WTC11 (cell line): Measurements from ENCODE around the gene SASH3. TPM values are rescaled to one million over a fixed set of nuclear protein-coding genes. Genes with fewer than 3 reads are reported as not detected.

Experiments used
- ATAC-seq: fragments of 200-7000 bp; cut with Tn5 transposase; 2 replicates; pipeline ENCODE4 v1.10.0; 2021; ENCODE audit warnings: mild to moderate bottlenecking, moderate library complexity
- CTCF ChIA-PET: fragments of 300-600 bp; sonication (Branson Sonifier 250); formaldehyde crosslinking; loops from one replicate; lab custom pipeline; 2021; ENCODE audit warnings: antibody characterized with exemption; lab: Charles Lee
- POLR2A ChIA-PET: fragments of 350-600 bp; sonication (Branson Sonifier 250); formaldehyde crosslinking; loops from one replicate; lab custom pipeline; 2021; ENCODE audit warnings: antibody characterized with exemption; lab: Charles Lee
- DNase-seq: peaks from one replicate; pipeline ENCODE4 v3.0.0; 2021; ENCODE audit warnings: low spot score
- H3K27ac Mint-ChIP-seq: 2 replicates; pipeline ENCODE4 v1.8.0; 2021; ENCODE audit warnings: mixed read lengths
- H3K27me3 Mint-ChIP-seq: 2 replicates; pipeline ENCODE4 v1.8.0; 2021; ENCODE audit warnings: low read depth, mild to moderate bottlenecking, moderate library complexity, mixed read lengths
- H3K36me3 Mint-ChIP-seq: 2 replicates; pipeline ENCODE4 v1.8.0; 2021; ENCODE audit warnings: mixed read lengths
- H3K4me1 Mint-ChIP-seq: 2 replicates; pipeline ENCODE4 v1.8.0; 2022; ENCODE audit warnings: mixed read lengths
- H3K4me3 Mint-ChIP-seq: 2 replicates; pipeline ENCODE4 v1.8.0; 2021; ENCODE audit warnings: mild to moderate bottlenecking, moderate library complexity, mixed read lengths
- H3K9me3 Mint-ChIP-seq: 2 replicates; pipeline ENCODE4 v1.8.0; 2021; ENCODE audit warnings: mixed read lengths
- CDX4 ChIP-seq: fragments of 250-450 bp; sonication (Bioruptor Pico); IDR thresholded peaks from 2 replicates; pipeline ENCODE4 v1.9.0; 2021; ENCODE audit warnings: moderate library complexity, mild to moderate bottlenecking, inconsistent platforms, borderline replicate concordance
- CREM ChIP-seq: sonication (generic); formaldehyde crosslinking; IDR thresholded peaks from 2 replicates; pipeline ENCODE4 v1.8.1; 2022; ENCODE audit warnings: mild to moderate bottlenecking, missing genetic modification reagents, moderate library complexity
- IRF2 ChIP-seq: sonication (generic); formaldehyde crosslinking; IDR thresholded peaks from 2 replicates; pipeline ENCODE4 v1.8.0; 2022; ENCODE audit warnings: low read depth, missing genetic modification reagents, borderline replicate concordance
- NR2C2 ChIP-seq: sonication (generic); formaldehyde crosslinking; IDR thresholded peaks from 2 replicates; pipeline ENCODE4 v1.8.0; 2022; ENCODE audit warnings: mild to moderate bottlenecking, missing genetic modification reagents
- SOX15 ChIP-seq: fragments of 250-450 bp; sonication (Bioruptor Pico); IDR thresholded peaks from 2 replicates; pipeline ENCODE4 v1.9.0; 2021; ENCODE audit warnings: mild to moderate bottlenecking
- ZBTB21 ChIP-seq: sonication (generic); formaldehyde crosslinking; IDR thresholded peaks from 2 replicates; pipeline ENCODE4 v1.8.1; 2023; ENCODE audit warnings: mild to moderate bottlenecking, missing genetic modification reagents, borderline replicate concordance
- ZBTB43 ChIP-seq: sonication (generic); formaldehyde crosslinking; IDR thresholded peaks from 2 replicates; pipeline ENCODE4 v1.8.1; 2023; ENCODE audit warnings: mild to moderate bottlenecking, missing genetic modification reagents
- ZMAT4 ChIP-seq: fragments of 250-450 bp; sonication (Bioruptor Pico); IDR thresholded peaks from 2 replicates; pipeline ENCODE4 v1.9.0; 2021; ENCODE audit warnings: mild to moderate bottlenecking
- ZNF396 ChIP-seq: fragments of 250-450 bp; sonication (Bioruptor Pico); IDR thresholded peaks from 2 replicates; pipeline ENCODE4 v1.8.0; 2021; ENCODE audit warnings: mild to moderate bottlenecking, moderate library complexity, borderline replicate concordance
- total RNA-seq: library from RNA; stranded (reverse); gene quantifications from 3 replicates; pipeline ENCODE4 v1.2.3, GENCODE V29; 2021
- TF ChIP-seq, protein P1 (sequence below): sonication (generic); formaldehyde crosslinking; IDR thresholded peaks from 2 replicates; pipeline ENCODE4 v1.8.0; 2022; ENCODE audit warnings: mild to moderate bottlenecking, missing genetic modification reagents
- TF ChIP-seq, protein P2 (sequence below): sonication (generic); formaldehyde crosslinking; IDR thresholded peaks from 2 replicates; pipeline ENCODE4 v1.8.1; 2022; ENCODE audit warnings: low read depth, missing genetic modification reagents, borderline replicate concordance
- TF ChIP-seq, protein P3 (sequence below): fragments of 200-600 bp; IDR thresholded peaks from 2 replicates; pipeline ENCODE4 v1.8.0; 2022; ENCODE audit warnings: antibody characterized with exemption

Gene SASH3
- total RNA-seq, 1 experiment from 2014 or later: 0.22 TPM

- TF ChIP-seq ZBTB43 (CRISPR knock-in tag) (no peak), CREM (CRISPR knock-in tag) (no peak), ZBTB21 (CRISPR knock-in tag) (no peak), ZNF396 (CRISPR knock-in tag) (no peak)
- TF ChIP-seq, protein P1, sequence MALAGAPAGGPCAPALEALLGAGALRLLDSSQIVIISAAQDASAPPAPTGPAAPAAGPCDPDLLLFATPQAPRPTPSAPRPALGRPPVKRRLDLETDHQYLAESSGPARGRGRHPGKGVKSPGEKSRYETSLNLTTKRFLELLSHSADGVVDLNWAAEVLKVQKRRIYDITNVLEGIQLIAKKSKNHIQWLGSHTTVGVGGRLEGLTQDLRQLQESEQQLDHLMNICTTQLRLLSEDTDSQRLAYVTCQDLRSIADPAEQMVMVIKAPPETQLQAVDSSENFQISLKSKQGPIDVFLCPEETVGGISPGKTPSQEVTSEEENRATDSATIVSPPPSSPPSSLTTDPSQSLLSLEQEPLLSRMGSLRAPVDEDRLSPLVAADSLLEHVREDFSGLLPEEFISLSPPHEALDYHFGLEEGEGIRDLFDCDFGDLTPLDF (CRISPR knock-in tag): no peak
- TF ChIP-seq, all 79 proteins: peak for 0
Observed at GRCh38 chrX:129748305-129748704, 31.4 kb upstream of the SASH3 start (continued).

- no peak for TF ChIP-seq ZBTB43 (CRISPR knock-in tag)
- ATAC-seq (no peak), DNase-seq (no peak)
- ChIA-PET CTCF (no interaction called here), POLR2A (no interaction called here)
- peaks cover 25% of the 10 kb centered on the region for H3K4me1 Mint-ChIP-seq
- H3K4me3 Mint-ChIP-seq: no peak overlapping the region
- no peaks in the 10 kb centered on the region for H3K36me3 Mint-ChIP-seq
- H3K9me3 Mint-ChIP-seq: no peaks in the 10 kb centered on the region
- H3K27ac Mint-ChIP-seq: no peak overlapping the region
- peaks cover 5% of the 10 kb centered on the region for H3K27me3 Mint-ChIP-seq
Observed at GRCh38 chrX:129749069-129749468, 30.7 kb upstream of the SASH3 start.

DNA sequence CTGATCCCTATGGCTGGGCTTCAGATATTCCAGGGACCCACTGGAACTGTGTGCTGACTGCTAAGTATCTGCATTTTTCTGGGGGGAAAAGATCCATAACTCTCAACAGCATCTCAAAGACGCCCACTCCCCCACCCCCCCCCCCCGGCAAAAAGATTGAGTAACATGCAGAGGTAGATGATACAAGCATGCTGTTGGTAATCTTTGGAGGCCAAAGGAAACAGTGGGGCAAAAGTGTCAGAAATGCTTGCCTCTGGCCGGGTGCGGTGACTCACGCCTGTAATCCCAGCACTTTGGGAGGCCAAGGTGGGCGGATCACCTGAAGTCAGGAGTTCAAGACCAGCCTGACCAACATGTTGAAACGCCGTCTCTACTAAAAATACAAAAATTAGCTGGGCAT is 28.8 kb upstream of the SASH3 start:
- Mint-ChIP-seq H3K4me3 (no peak overlapping the region), H3K27me3 (peaks cover 2% of the 10 kb centered on the region; the same call in 1 of the 2 replicates), H3K36me3 (no peaks in the 10 kb centered on the region), H3K27ac (no peak overlapping the region), H3K9me3 (no peaks in the 10 kb centered on the region), H3K4me1 (peaks cover 34% of the 10 kb centered on the region)
- DNase-seq: no peak
- no peak for TF ChIP-seq NR2C2
- TF ChIP-seq, protein P2, sequence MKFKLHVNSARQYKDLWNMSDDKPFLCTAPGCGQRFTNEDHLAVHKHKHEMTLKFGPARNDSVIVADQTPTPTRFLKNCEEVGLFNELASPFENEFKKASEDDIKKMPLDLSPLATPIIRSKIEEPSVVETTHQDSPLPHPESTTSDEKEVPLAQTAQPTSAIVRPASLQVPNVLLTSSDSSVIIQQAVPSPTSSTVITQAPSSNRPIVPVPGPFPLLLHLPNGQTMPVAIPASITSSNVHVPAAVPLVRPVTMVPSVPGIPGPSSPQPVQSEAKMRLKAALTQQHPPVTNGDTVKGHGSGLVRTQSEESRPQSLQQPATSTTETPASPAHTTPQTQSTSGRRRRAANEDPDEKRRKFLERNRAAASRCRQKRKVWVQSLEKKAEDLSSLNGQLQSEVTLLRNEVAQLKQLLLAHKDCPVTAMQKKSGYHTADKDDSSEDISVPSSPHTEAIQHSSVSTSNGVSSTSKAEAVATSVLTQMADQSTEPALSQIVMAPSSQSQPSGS (CRISPR knock-in tag): no peak
- no peak for TF ChIP-seq ZMAT4 (CRISPR knock-in tag)
- no peak for TF ChIP-seq SOX15 (CRISPR knock-in tag)
- ChIA-PET POLR2A (no interaction called here), CTCF (interaction anchor here (3.0 kb wide), 1 partner anchor 25 kb away, joined by 12 read pairs; no protein-coding TSS in a partner anchor)
- no peak for ATAC-seq

DNA sequence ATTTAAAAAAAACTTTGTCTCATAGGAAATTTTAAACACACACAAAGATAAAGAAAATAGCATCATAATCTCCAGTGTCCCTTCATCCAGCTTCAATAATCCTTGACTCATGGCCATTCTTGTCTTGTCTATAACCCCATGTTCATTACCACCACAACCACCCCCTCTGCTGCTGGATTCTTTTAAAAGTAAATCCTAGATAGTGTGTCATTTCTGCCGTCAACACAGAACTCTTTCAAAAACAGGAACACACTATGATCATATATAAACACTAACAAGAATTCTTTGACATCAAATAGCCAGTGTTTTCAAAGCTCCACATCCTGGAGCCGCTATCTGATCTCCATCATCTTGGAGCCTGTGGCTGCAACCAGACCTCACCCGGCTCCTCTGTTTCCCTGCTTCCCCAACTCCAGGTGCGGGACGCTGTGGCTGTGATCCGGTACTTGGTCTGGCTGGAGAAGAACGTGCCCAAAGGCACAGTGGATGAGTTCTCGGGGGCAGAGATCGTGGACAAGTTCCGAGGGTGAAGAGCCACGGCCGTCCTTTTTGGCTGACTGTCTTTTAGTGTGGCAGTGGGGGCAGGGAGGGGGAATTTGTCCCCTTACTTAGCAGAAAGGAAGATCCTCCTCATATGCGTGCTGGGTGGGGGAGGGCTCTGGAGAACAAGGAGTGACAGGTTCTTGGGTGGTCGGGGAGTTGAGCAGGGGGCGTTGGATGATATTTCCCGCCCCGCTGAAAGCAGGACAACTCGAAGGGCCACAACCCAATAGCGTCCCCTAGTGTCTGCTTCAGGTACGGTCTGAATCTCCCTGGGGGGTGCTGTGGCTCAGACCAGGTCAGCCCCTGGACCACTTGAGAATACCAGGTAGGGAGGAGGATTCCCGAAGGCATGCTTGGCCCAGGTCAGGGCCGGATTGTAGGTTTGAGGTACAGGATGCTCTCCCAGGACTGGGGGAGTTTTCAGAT is 25.4 kb upstream of the SASH3 start:
- Mint-ChIP-seq H3K27ac (no peak overlapping the region), H3K36me3 (no peaks in the 10 kb centered on the region), H3K4me3 (no peak overlapping the region), H3K9me3 (no peaks in the 10 kb centered on the region), H3K27me3 (no peaks in the 10 kb centered on the region; the same call in 1 of the 2 replicates), H3K4me1 (peaks cover 21% of the 10 kb centered on the region)
- TF ChIP-seq CDX4: no peak
- TF ChIP-seq, protein P3, sequence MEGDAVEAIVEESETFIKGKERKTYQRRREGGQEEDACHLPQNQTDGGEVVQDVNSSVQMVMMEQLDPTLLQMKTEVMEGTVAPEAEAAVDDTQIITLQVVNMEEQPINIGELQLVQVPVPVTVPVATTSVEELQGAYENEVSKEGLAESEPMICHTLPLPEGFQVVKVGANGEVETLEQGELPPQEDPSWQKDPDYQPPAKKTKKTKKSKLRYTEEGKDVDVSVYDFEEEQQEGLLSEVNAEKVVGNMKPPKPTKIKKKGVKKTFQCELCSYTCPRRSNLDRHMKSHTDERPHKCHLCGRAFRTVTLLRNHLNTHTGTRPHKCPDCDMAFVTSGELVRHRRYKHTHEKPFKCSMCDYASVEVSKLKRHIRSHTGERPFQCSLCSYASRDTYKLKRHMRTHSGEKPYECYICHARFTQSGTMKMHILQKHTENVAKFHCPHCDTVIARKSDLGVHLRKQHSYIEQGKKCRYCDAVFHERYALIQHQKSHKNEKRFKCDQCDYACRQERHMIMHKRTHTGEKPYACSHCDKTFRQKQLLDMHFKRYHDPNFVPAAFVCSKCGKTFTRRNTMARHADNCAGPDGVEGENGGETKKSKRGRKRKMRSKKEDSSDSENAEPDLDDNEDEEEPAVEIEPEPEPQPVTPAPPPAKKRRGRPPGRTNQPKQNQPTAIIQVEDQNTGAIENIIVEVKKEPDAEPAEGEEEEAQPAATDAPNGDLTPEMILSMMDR: peak; percentile 72
- TF ChIP-seq IRF2 (CRISPR knock-in tag): no peak
- peak; percentile 72 for DNase-seq
- peak; percentile 60 for ATAC-seq
- POLR2A ChIA-PET: no interaction called here
- CTCF ChIA-PET: interaction anchor here (0.7 to 2.0 kb wide), 11 partner anchors 12 to 153 kb away, joined by 3 to 7 read pairs (median 4); partner anchors contain the start of genes APLN and XPNPEP2
